Measurements from ENCODE around the gene GLT8D1. TPM values are rescaled to one million over a fixed set of nuclear protein-coding genes. Genes with fewer than 3 reads are reported as not detected.
"Not testable (repeated sequence)": the region's sequence is repeated elsewhere in the genome, so short reads cannot be mapped to it uniquely, and the experiment has no call there.

GLT8D1 gene
- total RNA-seq, 2 donors from 2014 or later: 54.4 to 72.2 TPM

DNA sequence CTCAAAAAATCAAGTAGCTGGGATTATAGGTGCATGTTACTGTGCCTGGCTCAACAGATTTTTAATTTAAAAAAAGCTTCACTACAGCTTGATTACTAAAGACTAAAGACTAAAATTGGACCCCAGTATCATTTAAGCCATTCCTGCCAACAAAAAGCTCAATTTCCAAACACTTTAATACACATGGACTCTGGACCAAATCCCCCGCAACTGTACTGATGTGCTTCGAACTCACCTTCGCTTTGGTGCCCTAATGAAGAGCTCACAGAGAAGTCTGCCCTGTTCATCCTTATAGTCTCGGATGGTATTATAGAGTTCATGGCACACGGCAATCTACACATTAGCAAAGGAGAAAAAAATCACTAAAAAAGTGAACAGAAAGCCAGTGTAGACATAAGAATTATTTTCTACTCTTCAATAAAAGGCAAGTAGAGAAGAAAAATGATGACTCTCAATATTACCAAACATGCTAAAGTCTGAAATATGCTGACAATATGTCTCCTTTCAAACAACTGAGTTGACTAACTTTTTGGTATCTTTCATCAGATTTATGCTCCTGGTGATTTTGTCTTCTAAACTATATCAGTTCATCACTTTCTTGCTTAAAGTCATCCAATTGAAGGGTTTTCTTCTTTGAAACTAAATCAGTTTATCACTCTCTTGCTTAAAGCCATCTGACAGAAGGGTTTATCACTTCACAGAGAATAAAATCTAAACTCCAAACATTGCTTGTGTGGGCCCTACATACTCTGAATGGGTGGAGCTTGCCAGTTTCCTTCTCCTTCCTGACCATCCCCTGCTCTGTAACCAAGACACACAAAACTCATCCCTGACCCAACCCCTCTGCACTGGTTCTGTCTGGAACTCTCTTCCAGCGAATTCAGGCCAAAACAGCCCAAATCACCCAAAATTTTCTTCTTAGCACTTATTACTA, 27.1 kb downstream of the GLT8D1 start:
- TF ChIP-seq, protein P1, sequence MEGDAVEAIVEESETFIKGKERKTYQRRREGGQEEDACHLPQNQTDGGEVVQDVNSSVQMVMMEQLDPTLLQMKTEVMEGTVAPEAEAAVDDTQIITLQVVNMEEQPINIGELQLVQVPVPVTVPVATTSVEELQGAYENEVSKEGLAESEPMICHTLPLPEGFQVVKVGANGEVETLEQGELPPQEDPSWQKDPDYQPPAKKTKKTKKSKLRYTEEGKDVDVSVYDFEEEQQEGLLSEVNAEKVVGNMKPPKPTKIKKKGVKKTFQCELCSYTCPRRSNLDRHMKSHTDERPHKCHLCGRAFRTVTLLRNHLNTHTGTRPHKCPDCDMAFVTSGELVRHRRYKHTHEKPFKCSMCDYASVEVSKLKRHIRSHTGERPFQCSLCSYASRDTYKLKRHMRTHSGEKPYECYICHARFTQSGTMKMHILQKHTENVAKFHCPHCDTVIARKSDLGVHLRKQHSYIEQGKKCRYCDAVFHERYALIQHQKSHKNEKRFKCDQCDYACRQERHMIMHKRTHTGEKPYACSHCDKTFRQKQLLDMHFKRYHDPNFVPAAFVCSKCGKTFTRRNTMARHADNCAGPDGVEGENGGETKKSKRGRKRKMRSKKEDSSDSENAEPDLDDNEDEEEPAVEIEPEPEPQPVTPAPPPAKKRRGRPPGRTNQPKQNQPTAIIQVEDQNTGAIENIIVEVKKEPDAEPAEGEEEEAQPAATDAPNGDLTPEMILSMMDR (conservative IDR thresholded peaks at IDR 0.05): no peak
- Mint-ChIP-seq H3K27me3 (ENCODE audit: insufficient read depth) (no peaks in the 10 kb centered on the region), H3K9me3 (no peaks in the 10 kb centered on the region), H3K27ac (no peak overlapping the region), H3K36me3 (ENCODE audit: low read depth) (peaks cover 51% of the 10 kb centered on the region), H3K4me3 (no peak overlapping the region), H3K4me1 (peaks cover 4% of the 10 kb centered on the region)
- no peaks in the 10 kb centered on the region for H3K4me1 ChIP-seq (ENCODE audit: control insufficient read depth, insufficient read depth, low read length)
- H3K9me3 ChIP-seq (ENCODE audit: control insufficient read depth, low read length): no peaks in the 10 kb centered on the region
- peaks cover 65% of the 10 kb centered on the region for H3K36me3 ChIP-seq (ENCODE audit: control insufficient read depth, insufficient read depth, low read length)
- no peak for DNase-seq
- no peaks in the 10 kb centered on the region for H3K27me3 ChIP-seq (ENCODE audit: control insufficient read depth, insufficient read depth, low read length, poor library complexity, severe bottlenecking)
- WGBS, 2 experiments (ENCODE audit: insufficient coverage in 1 of 2, insufficient read length in 1 of 2): 96 to 100% methylated on average over 5 to 6 of the region's 6 CpGs
- H3K4me3 ChIP-seq (ENCODE audit: low read length): no peak overlapping the region
- no peak overlapping the region for H3K27ac ChIP-seq (ENCODE audit: low read depth, low read length)
- no peak overlapping the region for H3K9ac ChIP-seq (ENCODE audit: extremely low read depth, low read length, poor library complexity, severe bottlenecking)

- H3K4me3 Mint-ChIP-seq; H3K9ac ChIP-seq (ENCODE audit: extremely low read depth, low read length, poor library complexity, severe bottlenecking); H3K9me3 Mint-ChIP-seq; H3K27me3 Mint-ChIP-seq (ENCODE audit: insufficient read depth); H3K27me3 ChIP-seq (ENCODE audit: control insufficient read depth, insufficient read depth, low read length, poor library complexity, severe bottlenecking); H3K9me3 ChIP-seq (ENCODE audit: control insufficient read depth, low read length); H3K4me1 Mint-ChIP-seq; H3K27ac ChIP-seq (ENCODE audit: low read depth, low read length); DNase-seq; H3K27ac Mint-ChIP-seq; H3K4me1 ChIP-seq (ENCODE audit: control insufficient read depth, insufficient read depth, low read length); H3K4me3 ChIP-seq (ENCODE audit: low read length): not testable (repeated sequence)
- peaks cover 69% of the 10 kb centered on the region for H3K36me3 ChIP-seq (ENCODE audit: control insufficient read depth, insufficient read depth, low read length)
- 92 to 100% methylated on average over 3 of the region's 3 CpGs for whole genome bisulfite sequencing, 2 experiments (ENCODE audit: insufficient coverage in 1 of 2, insufficient read length in 1 of 2)
- peaks cover 66% of the 10 kb centered on the region for H3K36me3 Mint-ChIP-seq (ENCODE audit: low read depth)
These were observed 29.4 kb downstream of the GLT8D1 start for GRCh38 chr3:52676201-52676600.

DNA sequence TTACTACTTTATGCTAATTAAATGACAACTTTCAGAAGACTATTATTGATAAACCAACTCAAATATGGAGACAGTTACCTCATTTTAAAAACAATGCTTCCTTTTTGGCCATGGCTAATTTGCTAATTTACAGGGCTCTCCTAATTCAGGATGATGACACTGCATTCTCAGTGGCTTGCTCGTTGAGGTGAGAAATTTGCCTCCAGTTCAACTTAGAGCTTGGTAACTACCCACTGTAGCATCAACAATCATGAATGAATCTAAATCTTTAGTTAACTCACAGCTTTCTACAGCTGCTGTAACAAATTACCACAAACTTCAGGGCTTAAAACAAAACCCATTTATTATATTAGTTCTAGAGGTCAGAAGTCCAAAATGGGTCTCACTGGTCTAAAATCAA, 33.9 kb downstream of the GLT8D1 start:
- Mint-ChIP-seq H3K36me3 (ENCODE audit: low read depth) (peaks cover 50% of the 10 kb centered on the region), H3K9me3 (no peaks in the 10 kb centered on the region), H3K27ac (no peak overlapping the region), H3K4me3 (no peak overlapping the region), H3K27me3 (ENCODE audit: insufficient read depth) (no peaks in the 10 kb centered on the region), H3K4me1 (no peaks in the 10 kb centered on the region)
- WGBS, 2 experiments (ENCODE audit: insufficient coverage in 1 of 2, insufficient read length in 1 of 2): 91 to 92% methylated on average over 1 of the region's 1 CpG
- no peaks in the 10 kb centered on the region for H3K4me1 ChIP-seq (ENCODE audit: control insufficient read depth, insufficient read depth, low read length)
- no peak overlapping the region for H3K9ac ChIP-seq (ENCODE audit: extremely low read depth, low read length, poor library complexity, severe bottlenecking)
- H3K27ac ChIP-seq (ENCODE audit: low read depth, low read length): no peak overlapping the region
- H3K4me3 ChIP-seq (ENCODE audit: low read length): no peak overlapping the region
- TF ChIP-seq, protein P1 (conservative IDR thresholded peaks at IDR 0.05): no peak
- DNase-seq: no peak
- no peaks in the 10 kb centered on the region for H3K27me3 ChIP-seq (ENCODE audit: control insufficient read depth, insufficient read depth, low read length, poor library complexity, severe bottlenecking)
- H3K36me3 ChIP-seq (ENCODE audit: control insufficient read depth, insufficient read depth, low read length): peaks cover 68% of the 10 kb centered on the region
- no peaks in the 10 kb centered on the region for H3K9me3 ChIP-seq (ENCODE audit: control insufficient read depth, low read length)
